H1 (cell line): ENCODE measurements around the gene RNF212. TPM values are rescaled to one million over a fixed set of nuclear protein-coding genes. Genes with fewer than 3 reads are reported as not detected.
A peak's percentile ranks its signal among the peaks of the same experiment; 100 is the strongest.

Source experiments
- CTCF ChIA-PET: fragments of 300-600 bp; sonication (Branson Sonifier 250); formaldehyde crosslinking; loops from one replicate; lab custom pipeline; 2021; ENCODE audit not compliant: partially characterized antibody; lab: Charles Lee
- POLR2A ChIA-PET: fragments of 300-600 bp; sonication (Branson Sonifier 250); formaldehyde crosslinking; loops from one replicate; lab custom pipeline; 2021; ENCODE audit warnings: inconsistent platforms; ENCODE audit not compliant: partially characterized antibody; lab: Charles Lee
- DNase-seq, 2 experiments: peaks; one replicate each; pipeline versions ENCODE4 v3.0.0 to v3.0.0-alpha.2; 2010 to 2022; ENCODE audit warnings: low spot score in 2 of 2, low read depth in 1 of 2, mixed read lengths in 1 of 2
- FAIRE-seq: peaks from 2 replicates; lab custom pipeline; 2011; peaks lifted over from hg19 to GRCh38; lab: Jason Lieb, UNC
- H2AFZ ChIP-seq: 2 replicates; pipeline ENCODE4 v1.8.1; 2012; ENCODE audit warnings: low read length, inconsistent platforms
- H2AK5ac ChIP-seq: 2 replicates; pipeline ENCODE4 v1.6.1; 2013; ENCODE audit warnings: low read depth, low read length
- H2BK120ac ChIP-seq: replicated peaks from 2 replicates; pipeline ENCODE3; 2013; ENCODE audit warnings: low read depth, low read length, inconsistent platforms
- H2BK12ac ChIP-seq: 2 replicates; pipeline ENCODE4 v1.6.1; 2013; ENCODE audit warnings: low read depth, low read length
- H2BK15ac ChIP-seq: 2 replicates; pipeline ENCODE4 v1.6.1; 2013; ENCODE audit warnings: low read length
- H2BK20ac ChIP-seq: 2 replicates; pipeline ENCODE4 v1.6.1; 2013; ENCODE audit warnings: low read length
- H2BK5ac ChIP-seq: 2 replicates; pipeline ENCODE4 v1.6.1; 2013; ENCODE audit warnings: low read depth, low read length
- H3K14ac ChIP-seq: 2 replicates; pipeline ENCODE4 v1.6.1; 2013; ENCODE audit warnings: inconsistent platforms; ENCODE audit not compliant: insufficient read length
- H3K18ac ChIP-seq: 2 replicates; pipeline ENCODE4 v1.6.1; 2013; ENCODE audit warnings: low read length; ENCODE audit errors: extremely low read depth
- H3K23ac ChIP-seq: 2 replicates; pipeline ENCODE4 v1.6.1; 2013; ENCODE audit warnings: inconsistent platforms; ENCODE audit not compliant: insufficient read length
- H3K23me2 ChIP-seq: 2 replicates; pipeline ENCODE4 v1.6.1; 2013; ENCODE audit warnings: low read depth, low read length
- H3K27ac ChIP-seq: 2 replicates; pipeline ENCODE4 v1.6.1; 2011; ENCODE audit warnings: low read depth, low read length, inconsistent platforms
- H3K27me3 ChIP-seq, 4 experiments: replicated peaks in 1 of 4; 1 replicate in 1 of 4; 2 replicates in 3 of 4; pipeline versions ENCODE4 v1.6.1 to v1.8.1; 2011 to 2013; ENCODE audit warnings: low read length in 3 of 4, mild to moderate bottlenecking in 3 of 4, inconsistent platforms in 2 of 4, mixed read lengths in 2 of 4, moderate library complexity in 1 of 4; ENCODE audit not compliant: control insufficient read depth in 3 of 4, insufficient read depth in 3 of 4; ENCODE audit errors: extremely low read depth in 1 of 4
- H3K36me3 ChIP-seq, 4 experiments: 2 replicates each; pipeline versions ENCODE4 v1.6.1 to v1.8.1; 2011 to 2013; ENCODE audit warnings: mild to moderate bottlenecking in 4 of 4, low read length in 3 of 4, moderate library complexity in 2 of 4, control low read depth in 1 of 4, inconsistent platforms in 1 of 4; ENCODE audit not compliant: insufficient read depth in 4 of 4, control insufficient read depth in 2 of 4
- H3K4ac ChIP-seq: replicated peaks from 2 replicates; pipeline ENCODE3; 2013; ENCODE audit warnings: low read length, low read depth, mixed read lengths, inconsistent platforms; ENCODE audit not compliant: insufficient read length
- H3K4me1 ChIP-seq, 4 experiments: replicated peaks in 1 of 4; 1 replicate in 1 of 4; 2 replicates in 3 of 4; pipeline versions ENCODE4 v1.6.1 to v1.8.1; 2011 to 2013; ENCODE audit warnings: low read length in 3 of 4, inconsistent platforms in 2 of 4, mixed read lengths in 1 of 4; ENCODE audit not compliant: insufficient read depth in 4 of 4, control insufficient read depth in 3 of 4
- H3K4me2 ChIP-seq, 2 experiments: 2 replicates each; pipeline versions ENCODE4 v1.6.1 to v1.8.1; 2011 to 2013; ENCODE audit warnings: low read depth in 2 of 2, low read length in 2 of 2, control low read depth in 1 of 2, inconsistent platforms in 1 of 2, mild to moderate bottlenecking in 1 of 2; ENCODE audit not compliant: insufficient read depth in 1 of 2
- H3K4me3 ChIP-seq, 4 experiments: fragments of 200-600, 300-600 bp in 1 of 4; sonication (generic), shearing (Covaris generic), sonication (Bioruptor Twin) in 1 of 4; 2 replicates each; pipeline versions ENCODE4 v1.5.1 to v1.8.1; 2011 to 2016; ENCODE audit warnings: low read length in 4 of 4, low read depth in 3 of 4, control low read depth in 2 of 4, inconsistent platforms in 2 of 4, mild to moderate bottlenecking in 2 of 4, mixed read lengths in 1 of 4, moderate library complexity in 1 of 4; ENCODE audit not compliant: insufficient read depth in 2 of 4; ENCODE audit errors: extremely low read depth in 1 of 4
- H3K56ac ChIP-seq: replicated peaks from 2 replicates; pipeline ENCODE3; 2013; ENCODE audit warnings: low read depth, mild to moderate bottlenecking, mixed read lengths, low read length, inconsistent platforms; ENCODE audit not compliant: insufficient read length
- H3K79me1 ChIP-seq: 2 replicates; pipeline ENCODE4 v1.6.1; 2013; ENCODE audit warnings: low read depth, low read length, control low read depth
- H3K79me2 ChIP-seq, 2 experiments: 2 replicates each; pipeline versions ENCODE4 v1.6.1 to v1.8.1; 2012 to 2013; ENCODE audit warnings: low read length in 2 of 2, mild to moderate bottlenecking in 2 of 2, inconsistent platforms in 1 of 2; ENCODE audit not compliant: insufficient read depth in 2 of 2, control insufficient read depth in 1 of 2
- H3K9ac ChIP-seq, 4 experiments: replicated peaks in 1 of 4; 1 replicate in 1 of 4; 2 replicates in 3 of 4; pipeline versions ENCODE4 v1.6.1 to v1.8.1; 2011 to 2013; ENCODE audit warnings: low read depth in 3 of 4, low read length in 3 of 4, control low read depth in 2 of 4, mild to moderate bottlenecking in 2 of 4, moderate library complexity in 2 of 4, inconsistent platforms in 1 of 4; ENCODE audit errors: extremely low read depth in 1 of 4
- H3K9me3 ChIP-seq, 2 experiments: 2 replicates each; pipeline versions ENCODE4 v1.6.1 to v1.8.1; 2012 to 2013; ENCODE audit warnings: mild to moderate bottlenecking in 2 of 2, moderate library complexity in 2 of 2, control low read depth in 1 of 2, inconsistent platforms in 1 of 2, low read depth in 1 of 2, low read length in 1 of 2, mixed read lengths in 1 of 2; ENCODE audit not compliant: insufficient read depth in 2 of 2
- H4K20me1 ChIP-seq, 2 experiments: replicated peaks in 1 of 2; 2 replicates each; pipeline versions ENCODE3 to v1.8.1; 2011 to 2013; ENCODE audit warnings: inconsistent platforms in 2 of 2, low read length in 2 of 2, mild to moderate bottlenecking in 1 of 2; ENCODE audit not compliant: insufficient read depth in 2 of 2, control insufficient read depth in 1 of 2
- H4K5ac ChIP-seq: 2 replicates; pipeline ENCODE4 v1.6.1; 2013; ENCODE audit warnings: low read length, low read depth, mixed read lengths, inconsistent platforms; ENCODE audit not compliant: insufficient read length
- H4K8ac ChIP-seq: 2 replicates; pipeline ENCODE4 v1.8.0; 2013; ENCODE audit warnings: mild to moderate bottlenecking, moderate library complexity, low read length, inconsistent platforms; ENCODE audit not compliant: insufficient read depth; ENCODE audit errors: extremely low read depth
- H4K91ac ChIP-seq: replicated peaks from 2 replicates; pipeline ENCODE3; 2013; ENCODE audit warnings: low read length, mixed read lengths, inconsistent platforms; ENCODE audit not compliant: insufficient read length
- CTCF ChIP-seq, 3 experiments: IDR thresholded peaks; 1 replicate in 2 of 3; 2 replicates in 1 of 3; pipeline versions ENCODE4 v1.5.1 to v1.6.1; 2011; ENCODE audit warnings: low read length in 3 of 3, mild to moderate bottlenecking in 3 of 3, inconsistent platforms in 2 of 3, low read depth in 1 of 3, moderate library complexity in 1 of 3; ENCODE audit not compliant: insufficient read depth in 1 of 3; ENCODE audit errors: control extremely low read depth in 1 of 3
- GABPA ChIP-seq: IDR thresholded peaks from 2 replicates; pipeline ENCODE4 v1.6.1; 2011; ENCODE audit warnings: mild to moderate bottlenecking, low read length, moderate library complexity, borderline replicate concordance; ENCODE audit not compliant: insufficient read depth
- KDM4A ChIP-seq: IDR thresholded peaks from one replicate; pipeline ENCODE4 v1.7.1; 2012; ENCODE audit warnings: low read depth, mild to moderate bottlenecking, moderate library complexity, low read length, inconsistent platforms; ENCODE audit not compliant: severe bottlenecking
- PHF8 ChIP-seq: fragments of 200-600 bp; sonication (generic); conservative IDR thresholded peaks from 2 replicates; pipeline ENCODE4 v1.7.1; 2012; ENCODE audit warnings: low read depth, mild to moderate bottlenecking, inconsistent platforms, low read length, moderate library complexity
- WGBS, 2 experiments: shearing (Covaris generic) in 1 of 2; methylation state at CpG; one replicate each; pipeline versions ENCODE4 v1.1.6 to v1.1.7; 2013 to 2015; ENCODE audit warnings: low lambda C conversion rate in 2 of 2, mixed read lengths in 2 of 2, inconsistent platforms in 1 of 2, low coverage in 1 of 2, missing lambda C conversion rate in 1 of 2; ENCODE audit not compliant: insufficient replicate concordance in 2 of 2, insufficient coverage in 1 of 2, insufficient read length in 1 of 2; ENCODE audit errors: extremely low coverage in 1 of 2, missing lambda C conversion rate in 1 of 2; 5-methylcytosine and 5-hydroxymethylcytosine counted together
- polyA plus RNA-seq, 7 experiments: library from polyadenylated mRNA; depleted of rRNA in 3 of 7; stranded (reverse) in 5 of 7; unstranded in 2 of 7; fragments of >200 nt in 5 of 7; fragments of 200-250 nt in 2 of 7; gene quantifications; 1 replicate in 5 of 7; 2 replicates in 1 of 7; 4 replicates in 1 of 7; pipeline versions ENCODE4 v1.2.1 to v1.2.3, GENCODE V29; 2011 to 2013; ENCODE audit warnings: missing spikeins in 2 of 7, mixed read lengths in 2 of 7
- total RNA-seq: library from RNA; stranded (reverse); fragmentation: NEBNext Ultra II Directional; extraction: Animal tissue kit (Norgen Biotek cat#: 25700); gene quantifications from 2 replicates; pipeline ENCODE4 v1.2.1, GENCODE V29; 2021

Gene RNF212
- total and polyA plus RNA-seq, 2 of the 8 experiments (the other 6 are each of a cell fraction or from before 2014, with no cell fraction given) = 3.4 to 5.4 TPM

GRCh38 chr4:1022051-1022738 is 91.2 kb downstream of the RNF212 start:
- ChIA-PET POLR2A (no interaction called here), CTCF (interaction anchor here (0.9 to 1.1 kb wide), 2 partner anchors 82 to 726 kb away, joined by 3 read pairs; no protein-coding TSS in a partner anchor)
- Histone ChIP-seq H3K4ac (peak overlapping the region; percentile 21), H3K9ac (no peak overlapping the region), H4K8ac (no peak overlapping the region), H3K56ac (no peak overlapping the region), H2BK12ac (no peak overlapping the region), H3K4me1 (peaks cover 0 to 10% (median 5%) of the 10 kb centered on the region in 4 experiments; a peak in 5 of 7 replicates), H3K18ac (no peak overlapping the region), H2AK5ac (no peak overlapping the region), H3K27ac (no peak overlapping the region), H2AFZ (no peak overlapping the region), H3K4me2 (no peak overlapping the region), H2BK120ac (no peak overlapping the region), H3K79me2 (no peaks in the 10 kb centered on the region), H3K4me3 (no peak overlapping the region), H3K9me3 (no peaks in the 10 kb centered on the region), H3K27me3 (0 out of 7 replicates have a peak, but pooled peaks cover 0 to 5% (median 0%) of the 10 kb centered on the region in 4 experiments), H4K20me1 (peaks cover 2 to 22% of the 10 kb centered on the region in 2 experiments), H2BK20ac (no peak overlapping the region), H3K79me1 (peaks cover 4% of the 10 kb centered on the region; the same call in 1 of the 2 replicates), H4K91ac (no peak overlapping the region), H3K23ac (no peak overlapping the region), H2BK5ac (no peak overlapping the region), H3K36me3 (peaks cover 0 to 9% (median 8%) of the 10 kb centered on the region in 4 experiments; a peak in 5 of 8 replicates), H3K23me2 (no peaks in the 10 kb centered on the region; the same call in 1 of the 2 replicates)
- no peak for DNase-seq
- FAIRE-seq = no peak
- WGBS, 2 experiments = 90% methylated on average over 24 of the region's 46 CpGs; no CpG with 5 or more reads in 1 of the 2 experiments
- TF ChIP-seq PHF8 (no peak), KDM4A (no peak), CTCF (IDR thresholded peaks at IDR 0.05; ENCODE audit: control extremely low read depth in 1 of 3, insufficient read depth in 1 of 3, low read depth in 1 of 3, low read length in 3 of 3) (no peak), GABPA (0 out of 2 replicates have a peak, but pooled peaks have one; percentile 7)
- TF ChIP-seq, all 59 proteins: peak for 1
- H3K14ac ChIP-seq = no peak overlapping the region
- no peak overlapping the region for H2BK15ac ChIP-seq
- H4K5ac ChIP-seq = no peak overlapping the region
